GM19043 (cell line): Measurements from ENCODE around the gene SERINC1.

Source experiments
- ATAC-seq: cut with Tn5 transposase; IDR thresholded peaks from one replicate; pipeline ENCODE4 v1.9.1; 2021; ENCODE audit warnings: low read depth; ENCODE audit not compliant: unreplicated experiment

SERINC1 gene

GRCh38 chr6:122438975-122439374, 32.6 kb downstream of the SERINC1 start:
- ATAC-seq: no peak

- no peak for ATAC-seq
Measured at GRCh38 chr6:122432816-122433215, 38.8 kb downstream of the SERINC1 start.

GRCh38 chr6:122431780-122432179, 39.8 kb downstream of the SERINC1 start:
- no peak for ATAC-seq

- ATAC-seq: no peak
Measured at GRCh38 chr6:122429323-122429722, 42.3 kb downstream of the SERINC1 start.

GRCh38 chr6:122428781-122429180, 42.8 kb downstream of the SERINC1 start:
- no peak for ATAC-seq

- ATAC-seq: no peak
Measured at GRCh38 chr6:122426597-122426996, 45.0 kb downstream of the SERINC1 start.

- ATAC-seq: no peak
Measured at GRCh38 chr6:122423734-122424133, 47.9 kb downstream of the SERINC1 start.

GRCh38 chr6:122422614-122423267, 48.9 kb downstream of the SERINC1 start:
- ATAC-seq: peak; percentile 58

- no peak for ATAC-seq
Measured at GRCh38 chr6:122422003-122422402, 49.6 kb downstream of the SERINC1 start.

- no peak for ATAC-seq
Measured at GRCh38 chr6:122416825-122417224, 54.8 kb downstream of the SERINC1 start.

- ATAC-seq: no peak
Measured at GRCh38 chr6:122412001-122412400, 59.6 kb downstream of the SERINC1 start.

- no peak for ATAC-seq
Measured at GRCh38 chr6:122408702-122409458, 62.7 kb downstream of the SERINC1 start.

GRCh38 chr6:122408240-122408639, 63.4 kb downstream of the SERINC1 start:
- ATAC-seq: no peak

GRCh38 chr6:122407712-122408111, 63.9 kb downstream of the SERINC1 start:
- no peak for ATAC-seq

- ATAC-seq: no peak
Measured at GRCh38 chr6:122406187-122406586, 65.4 kb downstream of the SERINC1 start.

- ATAC-seq: no peak
Measured at GRCh38 chr6:122405417-122405816, 66.2 kb downstream of the SERINC1 start.

- no peak for ATAC-seq
Measured at GRCh38 chr6:122404444-122404843, 67.2 kb downstream of the SERINC1 start.

- ATAC-seq: no peak
Measured at GRCh38 chr6:122401104-122401503, 70.5 kb downstream of the SERINC1 start.

- no peak for ATAC-seq
Measured at GRCh38 chr6:122400462-122401089, 71.0 kb downstream of the SERINC1 start.

GRCh38 chr6:122400121-122400450, 71.5 kb downstream of the SERINC1 start:
- ATAC-seq: peak; percentile 15

- peak; percentile 98 for ATAC-seq
Measured at GRCh38 chr6:122399348-122400120, 72.1 kb downstream of the SERINC1 start, which contains the start of gene HSF2. HSF2 (plus strand) TSS chr6:122399652; CDS start chr6:122399738, 86 bp downstream.
